Measurements from ENCODE around the gene DGLUCY.
"Not testable (repeated sequence)": the region's sequence is repeated elsewhere in the genome, so short reads cannot be mapped to it uniquely, and the experiment has no call there.

DGLUCY gene

DNA sequence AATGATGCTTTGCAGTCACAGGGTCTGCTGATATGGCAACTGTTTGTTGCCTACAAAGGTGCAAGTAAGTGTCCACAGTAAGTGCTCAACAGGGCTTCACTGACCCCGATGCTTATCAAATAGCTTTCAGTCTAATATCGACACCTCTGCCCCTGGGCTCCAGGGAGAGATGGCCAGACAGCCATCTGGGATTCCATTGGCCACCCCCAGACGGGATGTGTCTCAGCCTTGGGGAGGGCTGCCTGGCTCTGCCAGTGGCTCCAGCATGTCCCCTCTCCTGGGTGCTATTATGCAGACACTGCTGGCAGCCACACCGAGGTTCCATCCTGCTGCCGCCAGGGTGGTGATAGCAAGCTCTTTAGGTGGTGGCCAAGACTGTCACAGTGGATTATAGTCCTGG is 57.4 kb downstream of the DGLUCY start:
- DNase-seq = no peak

DNA sequence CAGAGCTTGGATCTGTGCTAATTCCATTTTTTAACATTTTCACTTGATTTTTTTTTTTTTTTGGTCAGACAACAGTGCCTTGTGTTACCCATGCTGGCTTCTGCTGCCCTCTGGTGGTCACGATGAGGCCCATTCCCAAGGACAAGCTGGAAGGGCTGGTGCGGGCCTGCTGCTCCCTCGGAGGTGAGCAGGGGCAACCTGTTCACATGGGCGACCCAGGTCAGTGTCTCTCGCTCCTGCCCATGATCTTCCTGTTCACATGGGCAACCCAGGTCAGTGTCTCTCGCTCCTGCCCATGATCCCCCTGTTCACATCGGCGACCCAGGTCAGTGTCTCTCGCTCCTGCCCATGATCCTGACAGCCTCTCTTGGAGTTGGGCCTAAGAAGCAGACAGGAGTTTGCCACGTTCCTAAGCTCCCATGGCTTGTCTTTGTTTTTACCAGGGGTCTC is 59.4 kb downstream of the DGLUCY start:
- peak; percentile 72 for DNase-seq

- DNase-seq = no peak
Observed at GRCh38 chr14:91173904-91174303, 60.0 kb downstream of the DGLUCY start.

DNA sequence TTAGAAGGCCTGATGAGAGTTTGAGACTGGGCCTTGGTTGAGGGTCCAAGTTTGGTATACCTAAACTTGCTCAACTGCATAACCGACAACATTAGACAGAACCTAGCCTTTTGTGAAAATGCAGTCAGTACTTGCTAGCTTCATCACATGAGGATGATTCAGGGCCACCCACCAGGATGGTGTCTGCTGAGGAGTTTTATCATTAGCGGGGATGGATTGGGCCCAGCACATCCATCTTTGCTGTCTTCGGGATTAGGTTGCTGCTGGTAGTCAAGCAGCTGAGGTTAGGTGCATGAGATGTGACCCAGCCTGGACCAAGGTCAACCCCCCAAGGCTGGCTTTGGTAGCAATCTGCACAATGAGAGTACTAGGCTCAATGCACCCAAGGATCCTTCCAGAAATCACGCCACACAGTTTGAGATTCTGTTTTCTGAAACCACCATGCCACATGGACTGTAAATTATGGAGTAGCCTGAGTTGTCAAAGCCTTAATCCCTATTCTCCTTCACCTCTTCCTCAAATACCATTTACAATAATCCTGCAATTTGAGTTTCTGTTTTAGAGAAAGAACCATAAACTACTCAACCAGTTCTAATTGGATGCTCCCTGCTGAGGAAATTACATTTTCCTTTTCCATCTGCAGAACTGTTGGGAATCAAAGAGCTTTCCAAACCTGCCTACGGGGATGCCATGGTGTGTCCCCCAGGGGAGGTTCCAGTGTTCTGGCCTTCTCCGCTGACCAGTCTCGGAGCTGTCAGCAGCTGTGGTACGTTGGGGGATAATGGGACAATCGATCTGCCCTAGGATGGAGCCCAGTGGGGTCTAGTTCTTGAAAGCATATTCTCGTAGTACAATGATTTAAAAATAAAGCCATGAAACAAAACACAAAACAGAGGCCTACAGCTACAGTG is 61.7 kb downstream of the DGLUCY start:
- no peak for DNase-seq

- DNase-seq = peak; percentile 50
Observed at GRCh38 chr14:91177073-91178034, 63.5 kb downstream of the DGLUCY start.

GRCh38 chr14:91180611-91181010 is 66.7 kb downstream of the DGLUCY start:
- DNase-seq = no peak

DNA sequence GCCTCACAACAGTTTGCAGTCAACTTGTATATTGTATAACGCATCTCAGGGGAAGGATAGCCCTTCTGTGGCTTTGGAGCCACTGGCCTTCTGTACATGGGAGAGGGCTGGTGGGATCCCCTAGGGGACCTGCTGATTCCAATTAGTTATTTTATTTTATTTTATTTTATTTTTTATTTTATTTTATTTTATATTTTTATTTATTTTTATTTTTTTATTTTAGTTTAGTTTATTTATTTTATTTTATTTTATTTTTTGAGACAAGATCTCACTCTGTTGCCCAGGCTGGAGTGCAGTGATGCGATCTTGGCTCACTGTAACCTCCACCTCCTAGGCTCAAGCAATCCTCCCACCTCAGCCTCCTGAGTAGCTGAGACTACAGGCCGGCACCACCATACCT is 68.9 kb downstream of the DGLUCY start:
- not testable (repeated sequence) for DNase-seq

DNA sequence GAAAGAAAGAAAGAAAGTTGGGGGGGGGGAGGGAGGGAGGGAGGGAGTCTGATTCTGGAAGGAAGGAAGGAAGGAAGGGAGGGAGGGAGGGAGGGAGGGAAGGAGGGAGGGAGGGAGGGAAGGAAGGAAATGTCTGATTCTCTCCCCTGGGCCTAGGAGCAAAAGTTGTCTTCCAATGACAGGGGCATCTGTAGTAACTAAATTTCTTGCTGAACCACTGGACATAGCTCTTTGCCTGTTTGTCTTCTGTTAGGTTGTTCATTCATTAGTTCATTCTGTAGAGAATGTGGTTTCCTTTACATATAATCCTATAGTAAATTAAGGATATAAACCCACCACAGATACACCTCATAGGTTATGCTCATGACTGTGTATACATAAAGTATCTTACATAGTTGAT is 70.7 kb downstream of the DGLUCY start:
- no peak for DNase-seq

DNA sequence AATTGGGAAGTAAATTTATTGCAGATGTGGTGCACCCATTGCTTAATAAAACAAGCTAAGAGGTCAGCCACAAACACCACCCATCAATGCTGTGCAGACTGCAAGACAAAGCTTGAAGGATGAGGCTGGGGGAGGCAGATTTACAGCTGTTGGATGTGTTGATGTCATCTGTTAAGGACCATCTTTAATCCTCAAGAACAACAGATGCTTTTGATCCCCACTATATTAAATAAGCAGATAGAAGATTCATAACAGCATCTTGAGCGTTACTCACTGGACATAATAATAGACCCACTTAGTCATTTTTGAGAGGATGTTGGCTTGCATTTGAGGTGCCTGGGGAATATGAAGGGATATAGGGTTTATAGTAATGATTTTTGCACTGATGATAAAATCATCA is 71.8 kb downstream of the DGLUCY start:
- DNase-seq = no peak

DNA sequence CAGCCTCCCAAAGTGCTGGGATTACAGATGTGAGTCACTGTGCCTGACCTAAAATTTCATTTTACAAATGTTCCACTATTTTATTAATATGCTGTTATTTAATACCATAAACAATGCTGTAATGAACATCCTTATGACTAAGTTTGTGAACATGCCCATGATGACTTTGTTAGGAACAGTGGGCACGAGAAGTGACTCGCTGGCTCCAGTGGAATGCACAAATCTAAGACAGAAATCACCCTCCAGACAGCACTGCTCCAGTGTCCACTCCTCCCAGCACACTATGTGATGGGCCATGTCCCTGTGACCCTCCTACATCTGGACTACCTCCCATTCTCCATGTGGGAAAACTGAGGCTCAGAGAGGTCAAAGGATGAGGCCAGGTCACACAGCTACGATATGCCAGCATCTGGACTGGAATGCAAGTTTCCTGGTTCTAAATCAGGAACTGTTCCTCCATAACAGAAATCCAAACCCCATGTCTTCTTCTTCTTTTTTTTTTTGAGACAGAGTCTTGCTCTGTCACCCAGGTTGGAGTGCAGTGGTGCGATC is 72.7 kb downstream of the DGLUCY start:
- DNase-seq = no peak

- no peak for DNase-seq
Observed at GRCh38 chr14:91187271-91187670, 73.4 kb downstream of the DGLUCY start.

- no peak for DNase-seq
Observed at GRCh38 chr14:91190853-91191252, 77.0 kb downstream of the DGLUCY start.

DNA sequence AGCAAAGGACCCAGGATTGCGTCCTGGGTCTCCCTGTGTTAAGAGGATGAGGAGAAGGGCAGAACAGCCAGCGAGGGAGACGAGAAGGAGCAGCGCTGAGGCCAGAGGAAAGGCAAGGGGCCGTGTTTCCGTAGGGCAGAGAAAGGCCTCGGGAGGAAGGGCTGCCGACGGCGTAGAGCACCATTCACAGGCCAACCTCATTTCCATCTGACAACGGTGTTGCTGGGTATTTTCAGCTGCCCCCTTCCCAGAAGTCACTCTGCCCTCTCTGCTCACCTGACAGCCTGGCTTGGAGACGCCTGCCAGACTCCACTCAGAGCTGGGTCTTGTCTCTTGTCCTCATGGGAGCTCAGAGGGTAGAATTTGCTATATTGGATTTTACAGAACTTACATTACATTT is 79.2 kb downstream of the DGLUCY start:
- no peak for DNase-seq

DNA sequence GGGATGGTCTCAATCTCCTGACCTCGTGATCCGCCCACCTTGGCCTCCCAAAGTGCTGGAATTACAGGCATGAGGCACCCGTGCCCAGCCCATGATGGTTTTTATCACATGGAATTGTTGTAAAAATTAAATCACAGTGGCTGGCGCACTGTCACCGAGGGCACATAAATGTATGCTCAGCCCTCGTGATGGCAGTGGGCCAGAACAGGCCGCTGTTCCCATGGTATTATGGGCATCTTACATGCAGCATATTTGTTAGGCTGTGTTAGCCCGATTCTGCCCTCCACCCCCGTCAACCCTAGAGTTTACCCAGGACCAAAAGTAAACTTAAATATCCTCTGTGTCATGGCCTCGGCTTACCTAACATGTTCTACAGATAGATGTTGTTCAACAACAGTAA is 82.0 kb downstream of the DGLUCY start:
- no peak for DNase-seq

DNA sequence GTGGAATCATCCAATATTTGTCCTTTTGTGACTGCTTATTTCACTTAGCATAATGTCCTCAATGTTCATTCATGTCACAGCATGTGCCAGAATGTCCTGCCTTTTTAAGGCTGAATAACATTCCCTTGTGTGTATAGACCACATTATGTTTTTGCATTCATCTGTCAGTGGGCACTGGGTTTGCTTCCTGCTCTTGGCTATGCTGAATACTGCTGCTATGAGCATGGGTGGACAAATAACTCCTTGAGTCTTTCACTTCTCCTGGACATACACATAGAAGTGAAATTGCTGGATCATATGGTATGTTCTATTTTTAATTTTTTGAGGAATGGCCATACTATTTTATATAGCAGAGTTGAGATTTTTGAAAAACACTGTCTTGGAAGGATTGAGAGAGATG is 83.8 kb downstream of the DGLUCY start:
- DNase-seq = no peak

GRCh38 chr14:91200802-91201201 is 86.9 kb downstream of the DGLUCY start:
- not testable (repeated sequence) for DNase-seq

- DNase-seq = no peak
Observed at GRCh38 chr14:91202234-91202974, 88.5 kb downstream of the DGLUCY start.

DNA sequence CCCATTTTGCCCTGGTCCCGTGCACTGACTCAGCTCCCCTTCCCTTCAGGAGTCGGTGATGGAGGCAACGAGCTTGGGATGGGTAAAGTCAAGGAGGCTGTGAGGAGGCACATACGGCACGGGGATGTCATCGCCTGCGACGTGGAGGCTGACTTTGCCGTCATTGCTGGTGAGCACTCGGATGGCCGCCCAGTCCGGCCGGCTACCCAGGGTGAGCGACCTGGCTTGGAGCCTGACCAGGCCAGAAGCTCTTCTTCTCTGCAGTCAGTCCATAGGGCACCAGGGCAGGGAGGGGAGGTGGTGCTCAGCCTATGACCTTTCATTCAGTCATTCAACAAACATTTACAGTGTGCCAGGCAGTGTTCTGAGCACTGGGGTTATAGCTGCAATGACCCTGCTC is 90.8 kb downstream of the DGLUCY start:
- no peak for DNase-seq

- no peak for DNase-seq
Observed at GRCh38 chr14:91205459-91205858, 91.6 kb downstream of the DGLUCY start.

- DNase-seq = no peak
Observed at GRCh38 chr14:91207008-91207407, 93.1 kb downstream of the DGLUCY start.

DNA sequence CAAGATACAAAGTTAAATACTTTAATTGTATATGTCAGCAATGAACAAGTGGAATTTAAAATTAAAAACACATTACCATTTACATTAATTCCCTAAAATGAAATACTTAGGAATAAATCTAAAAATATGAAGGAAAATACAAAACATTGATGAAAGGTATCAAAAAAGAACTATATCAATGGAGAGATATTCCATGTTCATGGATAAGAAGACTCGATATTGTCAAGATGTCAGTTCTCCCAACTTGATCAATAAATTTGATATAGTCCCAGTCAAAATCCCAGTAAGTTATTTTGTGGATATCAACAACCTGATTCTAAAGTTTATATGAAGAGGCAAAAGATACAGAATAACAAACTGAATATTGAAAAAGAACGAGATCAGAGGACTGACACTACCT is 97.1 kb downstream of the DGLUCY start:
- DNase-seq = no peak

DNA sequence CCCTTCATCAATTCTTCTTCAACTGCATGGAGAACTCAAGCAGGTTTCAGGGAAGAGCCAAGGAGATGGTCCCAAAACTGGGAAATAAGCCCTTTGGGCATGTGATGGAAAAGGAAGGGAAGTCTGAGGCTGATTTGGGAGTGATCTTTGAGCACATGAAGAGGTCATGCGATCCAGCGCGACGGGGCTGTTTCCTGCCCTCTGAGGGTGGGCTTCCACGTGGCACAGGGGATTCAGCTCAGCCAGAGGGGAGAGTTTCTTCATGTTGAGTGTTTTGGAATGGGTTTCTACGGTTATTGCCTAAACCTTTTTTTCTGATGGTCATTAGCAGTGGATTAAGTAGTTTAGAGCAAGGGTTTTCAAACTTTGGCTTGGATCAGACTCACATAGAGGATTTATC is 100.4 kb downstream of the DGLUCY start:
- no peak for DNase-seq

GRCh38 chr14:91215381-91215780 is 101.5 kb downstream of the DGLUCY start:
- no peak for DNase-seq
